ENCODE data around the gene ZDHHC7. TPM values are rescaled to one million over a fixed set of nuclear protein-coding genes. Genes with fewer than 3 reads are reported as not detected.
A peak's percentile ranks its signal among the peaks of the same experiment; 100 is the strongest.

The ZDHHC7 gene
- polyA plus RNA-seq (2012; ENCODE audit: insufficient read depth, insufficient read length, low read depth), result 29.1 TPM

- no peaks in the 10 kb centered on the region for H3K9me3 ChIP-seq
- H3K4me3 ChIP-seq (ENCODE audit: low read depth, low read length), result peak within 1 kb of the TSS; percentile 98
- no peaks in the 10 kb centered on the region for H3K4me1 ChIP-seq
- TF ChIP-seq, protein P1, sequence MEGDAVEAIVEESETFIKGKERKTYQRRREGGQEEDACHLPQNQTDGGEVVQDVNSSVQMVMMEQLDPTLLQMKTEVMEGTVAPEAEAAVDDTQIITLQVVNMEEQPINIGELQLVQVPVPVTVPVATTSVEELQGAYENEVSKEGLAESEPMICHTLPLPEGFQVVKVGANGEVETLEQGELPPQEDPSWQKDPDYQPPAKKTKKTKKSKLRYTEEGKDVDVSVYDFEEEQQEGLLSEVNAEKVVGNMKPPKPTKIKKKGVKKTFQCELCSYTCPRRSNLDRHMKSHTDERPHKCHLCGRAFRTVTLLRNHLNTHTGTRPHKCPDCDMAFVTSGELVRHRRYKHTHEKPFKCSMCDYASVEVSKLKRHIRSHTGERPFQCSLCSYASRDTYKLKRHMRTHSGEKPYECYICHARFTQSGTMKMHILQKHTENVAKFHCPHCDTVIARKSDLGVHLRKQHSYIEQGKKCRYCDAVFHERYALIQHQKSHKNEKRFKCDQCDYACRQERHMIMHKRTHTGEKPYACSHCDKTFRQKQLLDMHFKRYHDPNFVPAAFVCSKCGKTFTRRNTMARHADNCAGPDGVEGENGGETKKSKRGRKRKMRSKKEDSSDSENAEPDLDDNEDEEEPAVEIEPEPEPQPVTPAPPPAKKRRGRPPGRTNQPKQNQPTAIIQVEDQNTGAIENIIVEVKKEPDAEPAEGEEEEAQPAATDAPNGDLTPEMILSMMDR (IDR thresholded peaks at IDR 0.05; ENCODE audit: low read depth, low read length), result no peak
- DNase-seq, result peak; percentile 90
- H3K36me3 ChIP-seq, result peaks cover 3% of the 10 kb centered on the region
- H3K27me3 ChIP-seq, result peaks cover 3% of the 10 kb centered on the region; the same call in 1 of the 2 replicates
These were observed at the start of gene ZDHHC7 for GRCh38 chr16:85010931-85011845. Gene ZDHHC7 (minus strand): TSS chr16:85011535. CDS start chr16:84990618, 20,917 bp downstream.

DNA sequence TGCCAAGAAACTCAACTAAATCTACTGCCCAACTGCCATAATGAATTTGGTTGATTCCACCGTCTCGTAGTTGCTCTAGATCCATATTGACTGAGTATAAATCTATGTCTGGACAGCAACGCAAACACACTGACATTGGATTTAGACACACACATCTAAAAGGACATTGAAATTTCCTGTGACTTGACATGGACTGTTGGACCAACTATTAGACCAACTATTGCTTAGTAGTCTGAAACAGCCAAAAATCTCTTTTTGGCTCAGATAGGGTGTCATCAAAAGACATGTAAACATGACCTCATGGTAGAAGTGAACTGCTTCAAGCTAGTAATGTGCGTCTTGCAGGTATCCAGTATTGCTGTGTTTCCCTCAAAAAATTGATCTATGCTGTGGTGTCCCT is 47.6 kb upstream of the ZDHHC7 start:
- DNase-seq, result no peak
- TF ChIP-seq, protein P1 (IDR thresholded peaks at IDR 0.05; ENCODE audit: low read depth, low read length), result no peak
- H3K27me3 ChIP-seq, result no peaks in the 10 kb centered on the region

DNA sequence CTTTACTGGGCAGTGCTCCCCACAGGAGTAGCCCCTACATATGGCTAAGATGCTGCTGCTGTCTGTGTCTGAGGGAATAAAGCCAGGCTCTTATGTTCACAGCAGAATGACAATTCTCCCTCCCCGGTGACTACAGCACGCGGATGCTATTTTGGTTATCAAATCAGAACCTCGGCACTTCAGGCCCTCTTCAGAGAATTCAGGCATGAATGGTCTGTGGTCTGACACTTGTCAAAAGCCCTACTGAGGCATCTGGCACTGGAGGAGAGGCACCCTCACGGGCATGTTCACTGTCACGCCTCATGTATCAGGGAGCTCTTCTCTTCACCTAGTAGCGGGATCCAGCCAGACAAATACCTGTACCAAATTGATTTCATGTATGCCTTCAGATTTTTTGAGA is 46.6 kb upstream of the ZDHHC7 start:
- no peaks in the 10 kb centered on the region for H3K9me3 ChIP-seq
- H3K4me3 ChIP-seq (ENCODE audit: low read depth, low read length), result no peak overlapping the region
- H3K4me1 ChIP-seq, result peaks cover 6% of the 10 kb centered on the region; the same call in 1 of the 2 replicates
- TF ChIP-seq, protein P1 (IDR thresholded peaks at IDR 0.05; ENCODE audit: low read depth, low read length), result no peak
- no peaks in the 10 kb centered on the region for H3K27me3 ChIP-seq
- no peak for DNase-seq
- no peaks in the 10 kb centered on the region for H3K36me3 ChIP-seq

More for the DNA sequence above, 47.6 kb upstream of the ZDHHC7 start:
- Histone ChIP-seq H3K4me3 (ENCODE audit: low read depth, low read length) (no peak overlapping the region), H3K36me3 (no peaks in the 10 kb centered on the region), H3K9me3 (no peaks in the 10 kb centered on the region), H3K4me1 (peaks cover 6% of the 10 kb centered on the region; the same call in 1 of the 2 replicates)

- peaks cover 6% of the 10 kb centered on the region; the same call in 1 of the 2 replicates for H3K4me1 ChIP-seq
- no peaks in the 10 kb centered on the region for H3K9me3 ChIP-seq
- no peak overlapping the region for H3K4me3 ChIP-seq (ENCODE audit: low read depth, low read length)
- H3K36me3 ChIP-seq, result no peaks in the 10 kb centered on the region
- H3K27me3 ChIP-seq, result no peaks in the 10 kb centered on the region
- DNase-seq, result no peak
- TF ChIP-seq, protein P1 (IDR thresholded peaks at IDR 0.05; ENCODE audit: low read depth, low read length), result peak; percentile 45
These were observed 46.0 kb upstream of the ZDHHC7 start for GRCh38 chr16:85057212-85057889.

GRCh38 chr16:85056211-85056748 is 44.9 kb upstream of the ZDHHC7 start:
- TF ChIP-seq, protein P1 (IDR thresholded peaks at IDR 0.05; ENCODE audit: low read depth, low read length), result peak; percentile 63
- peak; percentile 36 for DNase-seq
- Histone ChIP-seq H3K27me3 (no peaks in the 10 kb centered on the region), H3K4me3 (ENCODE audit: low read depth, low read length) (no peak overlapping the region), H3K9me3 (no peaks in the 10 kb centered on the region), H3K4me1 (peaks cover 6% of the 10 kb centered on the region), H3K36me3 (no peaks in the 10 kb centered on the region)

All from BE2C (cell line).